K562 (cell line): Measurements from ENCODE around the gene XPO4. TPM values are rescaled to one million over a fixed set of nuclear protein-coding genes. Genes with fewer than 3 reads are reported as not detected.
A peak's percentile ranks its signal among the peaks of the same experiment; 100 is the strongest.
"Not testable (repeated sequence)": the region's sequence is repeated elsewhere in the genome, so short reads cannot be mapped to it uniquely, and the experiment has no call there.

Experiments
- ATAC-seq: fragments of 200-7000 bp; cut with Tn5 transposase; 3 replicates; pipeline ENCODE4 v1.9.1; 2020; ENCODE audit warnings: moderate library complexity
- BruUV-seq: library from RNA; stranded (reverse); fragments of 400-500 nt; replicated peaks from 2 replicates; lab custom pipeline; 2021; lab: Mats Ljungman, UMichigan
- CTCF ChIA-PET: fragments of 300-600 bp; formaldehyde crosslinking; extraction: SDS; loops from one replicate; lab custom pipeline; 2021; ENCODE audit warnings: low intra/inter-chr PET ratio; lab: Yijun Ruan, JAX
- POLR2A ChIA-PET: fragments of 300-600, 350-650 bp; sonication (Branson Sonifier 250); formaldehyde crosslinking; extraction: SDS; loops from one replicate; lab custom pipeline; 2021; ENCODE audit warnings: antibody characterized with exemption, inconsistent platforms; lab: Yijun Ruan, JAX
- DNase-seq, 4 experiments: peaks; one replicate each; pipeline versions ENCODE4 v3.0.0 to v3.0.0-alpha.2; 2011 to 2018; ENCODE audit warnings: low spot score in 3 of 4, mixed read lengths in 3 of 4; ENCODE audit errors: extremely low read depth in 1 of 4
- FAIRE-seq: peaks from 2 replicates; lab custom pipeline; 2011; peaks lifted over from hg19 to GRCh38; lab: Jason Lieb, UNC
- H2AFZ ChIP-seq: 2 replicates; pipeline ENCODE4 v1.6.0; 2011; ENCODE audit warnings: low read depth, low read length, control low read depth, inconsistent platforms
- H3K27ac ChIP-seq: fragments of 200-600 bp; 3 replicates; pipeline ENCODE4 v1.8.0; 2011; ENCODE audit warnings: low read depth, mild to moderate bottlenecking, control low read depth, inconsistent platforms, low read length, moderate library complexity, mixed read lengths; ENCODE audit errors: extremely low read depth
- H3K27me3 ChIP-seq, 2 experiments: fragments of 300-600 bp in 1 of 2; 2 replicates in 1 of 2; 3 replicates in 1 of 2; pipeline versions ENCODE4 v1.6.0 to v1.8.0; 2011; ENCODE audit warnings: inconsistent platforms in 2 of 2, low read length in 2 of 2, mild to moderate bottlenecking in 1 of 2, mixed read lengths in 1 of 2, moderate library complexity in 1 of 2; ENCODE audit not compliant: control insufficient read depth in 2 of 2, insufficient read depth in 2 of 2
- H3K36me3 ChIP-seq: fragments of 300-600 bp; 3 replicates; pipeline ENCODE4 v1.8.0; 2011; ENCODE audit warnings: mild to moderate bottlenecking, low read length, inconsistent platforms; ENCODE audit not compliant: control insufficient read depth, insufficient read depth
- H3K4me1 ChIP-seq, 2 experiments: fragments of 200-600 bp in 1 of 2; replicated peaks in 1 of 2; 2 replicates in 1 of 2; 3 replicates in 1 of 2; pipeline versions ENCODE4 v1.5.1 to v1.8.0; 2011; ENCODE audit warnings: inconsistent platforms in 2 of 2, low read length in 2 of 2, mild to moderate bottlenecking in 1 of 2, mixed read lengths in 1 of 2, moderate library complexity in 1 of 2; ENCODE audit not compliant: control insufficient read depth in 2 of 2, insufficient read depth in 2 of 2
- H3K4me2 ChIP-seq: 2 replicates; pipeline ENCODE4 v1.6.1; 2011; ENCODE audit warnings: low read length, control low read depth, inconsistent platforms, mixed read lengths; ENCODE audit not compliant: insufficient read depth
- H3K4me3 ChIP-seq: fragments of 200-600 bp; sonication (generic), shearing (Covaris generic); 2 replicates; pipeline ENCODE4 v1.5.1; 2016; ENCODE audit warnings: control low read depth, inconsistent platforms
- H3K79me2 ChIP-seq: fragments of 200-600 bp; 3 replicates; pipeline ENCODE4 v1.8.0; 2011; ENCODE audit warnings: low read length, inconsistent platforms; ENCODE audit not compliant: control insufficient read depth, insufficient read depth
- H3K9ac ChIP-seq, 2 experiments: 2 replicates each; pipeline versions ENCODE4 v1.6.0 to v1.6.1; 2011; ENCODE audit warnings: low read depth in 2 of 2, low read length in 2 of 2, control low read depth in 1 of 2, inconsistent platforms in 1 of 2, mild to moderate bottlenecking in 1 of 2, mixed read lengths in 1 of 2; ENCODE audit not compliant: insufficient read depth in 1 of 2
- H3K9me1 ChIP-seq: one replicate; pipeline ENCODE4 v1.6.0; 2011; ENCODE audit warnings: inconsistent platforms, mild to moderate bottlenecking, low read length, moderate library complexity; ENCODE audit not compliant: control insufficient read depth, insufficient read depth
- H3K9me3 ChIP-seq: replicated peaks from 2 replicates; pipeline ENCODE4 v1.5.1; 2011; ENCODE audit warnings: low read depth, low read length, inconsistent platforms; ENCODE audit not compliant: control insufficient read depth, insufficient read depth
- H4K20me1 ChIP-seq: replicated peaks from 2 replicates; pipeline ENCODE4 v1.6.1; 2011; ENCODE audit warnings: low read length, inconsistent platforms, mixed read lengths; ENCODE audit not compliant: control insufficient read depth, insufficient read depth
- ARID3A ChIP-seq: IDR thresholded peaks from 2 replicates; pipeline ENCODE4 v1.6.1; 2012; ENCODE audit warnings: low read depth, low read length, improper control_type of control experiment, borderline replicate concordance
- BRCA1 ChIP-seq, 2 experiments: fragments of 450-650 bp in 1 of 2; sonication (generic) in 1 of 2; formaldehyde crosslinking in 1 of 2; IDR thresholded peaks; 2 replicates each; pipeline versions ENCODE4 v1.5.0 to v1.6.1; 2017 to 2020; ENCODE audit warnings: mild to moderate bottlenecking in 1 of 2, missing genetic modification reagents in 1 of 2
- GTF2A2 ChIP-seq: IDR thresholded peaks from 2 replicates; pipeline ENCODE4 v1.6.1; 2016; ENCODE audit warnings: mild to moderate bottlenecking, missing genetic modification characterization, missing compliant biosample characterization
- KAT8 ChIP-seq: fragments of 450-650 bp; IDR thresholded peaks from 2 replicates; pipeline ENCODE4 v1.6.1; 2016; ENCODE audit warnings: low read depth, mild to moderate bottlenecking
- NELFE ChIP-seq: IDR thresholded peaks from 2 replicates; pipeline ENCODE4 v1.6.1; 2011; ENCODE audit warnings: mild to moderate bottlenecking; ENCODE audit not compliant: insufficient read depth, insufficient read length
- RBM22 ChIP-seq: fragments of 200-400 bp; formaldehyde crosslinking; IDR thresholded peaks from 2 replicates; pipeline ENCODE4 v1.6.1; 2018; ENCODE audit warnings: low read length, low read depth; ENCODE audit not compliant: poor library complexity, severe bottlenecking
- TEAD1 ChIP-seq, 2 experiments: fragments of 450-650 bp in 1 of 2; sonication (generic) in 1 of 2; formaldehyde crosslinking; IDR thresholded peaks; 2 replicates each; pipeline versions ENCODE4 v1.4.0 to v1.8.0; 2020 to 2022; ENCODE audit warnings: mild to moderate bottlenecking in 2 of 2, missing genetic modification reagents in 1 of 2
- ZBED1 ChIP-seq: IDR thresholded peaks from 2 replicates; pipeline ENCODE4 v1.6.1; 2014
- ZNF134 ChIP-seq: fragments of 250-450 bp; sonication (Bioruptor Pico); conservative IDR thresholded peaks from 2 replicates; pipeline ENCODE4 v1.4.0; 2020
- ZNF146 ChIP-seq: IDR thresholded peaks from one replicate; pipeline ENCODE4 v1.6.1; 2018; ENCODE audit warnings: missing compliant biosample characterization; ENCODE audit not compliant: unreplicated experiment
- WGBS: fragments of 100-300 bp; shearing (Covaris generic); methylation state at CpG from one replicate; pipeline ENCODE4 v1.1.6; 2016; ENCODE audit warnings: low coverage, mixed read lengths; ENCODE audit not compliant: insufficient coverage; ENCODE audit errors: missing lambda C conversion rate; 5-methylcytosine and 5-hydroxymethylcytosine counted together
- in situ Hi-C: fragments of 300-500 bp; cut with MboI; formaldehyde crosslinking; loops from 4 replicates; pipeline ENCODE4 v1.15.0; 2018; ENCODE audit warnings: inconsistent platforms, mixed read lengths
- intact Hi-C: fragments of 100-400 bp; cut with micrococcal nuclease; formaldehyde crosslinking; loops from 2 replicates; pipeline ENCODE4 v1.14.2; 2022
- polyA plus RNA-seq, 8 experiments: library from polyadenylated mRNA; depleted of rRNA in 4 of 8; stranded (reverse) in 5 of 8; unstranded in 3 of 8; fragments of >200 nt; fragmentation: Nextera tagmentation in 2 of 8; fragmentation: Illumina TruSeq in 1 of 8; extraction: Ambion mirVana in 2 of 8; extraction: Trizol in 1 of 8; gene quantifications; 2 replicates each; pipeline versions ENCODE4 v1.2.1 to v1.2.3, GENCODE V29; 2011 to 2014; ENCODE audit warnings: inconsistent platforms in 1 of 8, missing spikeins in 1 of 8
- total RNA-seq, 7 experiments: library from RNA; depleted of rRNA in 6 of 7; stranded (reverse); fragments of >200 nt in 6 of 7; fragmentation: Illumina TruSeq in 2 of 7; extraction: Trizol in 2 of 7; gene quantifications; 2 replicates each; pipeline versions ENCODE4 v1.2.1 to v1.2.3, GENCODE V29; 2011 to 2021; ENCODE audit warnings: low replicate concordance in 1 of 7
- TF ChIP-seq, protein P1 (sequence below): fragments of 250-450 bp; sonication (Bioruptor Pico); IDR thresholded peaks from 2 replicates; pipeline ENCODE4 v1.8.0; 2021; ENCODE audit warnings: mild to moderate bottlenecking, moderate library complexity

Gene XPO4
- total and polyA plus RNA-seq, 9 of the 15 experiments (the other 6 are each of a cell fraction or from before 2014, with no cell fraction given), result 5.5 to 25.1 (median 17.5) TPM

- CTCF ChIA-PET, result interaction anchor here (0.6 kb wide), 1 partner anchor 11 kb away, joined by 3 read pairs; no protein-coding TSS in a partner anchor
- H3K9me3 ChIP-seq, POLR2A ChIA-PET, H3K9me1 ChIP-seq, H3K79me2 ChIP-seq, H3K27ac ChIP-seq, intact Hi-C loops, BruUV-seq, FAIRE-seq, H3K4me1 ChIP-seq, H3K9ac ChIP-seq, H3K4me2 ChIP-seq, H3K27me3 ChIP-seq, H3K4me3 ChIP-seq, ATAC-seq, DNase-seq, in situ Hi-C loops, H2AFZ ChIP-seq, H3K36me3 ChIP-seq, H4K20me1 ChIP-seq: not testable (repeated sequence)
- TF ChIP-seq ZNF146 (CRISPR knock-in tag), result peak; percentile 80
- WGBS, result 63% methylated on average over 4 of the region's 4 CpGs
Observed at GRCh38 chr13:20743830-20744404, 158.6 kb downstream of the XPO4 start.

DNA sequence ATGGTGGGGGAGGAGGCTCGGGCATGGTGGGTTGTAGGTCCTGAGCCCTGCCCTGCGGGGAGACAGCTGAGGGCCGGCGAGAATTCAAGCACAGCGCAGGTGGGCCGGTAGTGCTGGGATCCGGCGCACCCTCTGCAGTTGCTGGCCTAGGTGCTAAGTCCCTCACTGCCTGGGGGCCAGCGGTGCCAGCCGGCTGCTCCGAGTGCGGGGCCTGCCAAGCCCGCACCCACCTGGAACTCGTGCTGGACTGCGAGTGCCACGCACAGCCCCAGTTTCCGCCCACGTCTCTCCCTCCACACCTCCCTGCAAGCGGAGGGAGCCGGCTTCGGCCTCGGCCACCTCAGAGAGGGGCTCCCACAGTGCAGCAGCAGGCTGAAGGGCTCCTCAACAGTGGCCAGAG is 162.5 kb downstream of the XPO4 start:
- Histone ChIP-seq H3K9me1 (no peaks in the 10 kb centered on the region), H3K9ac (no peak overlapping the region), H3K36me3 (no peaks in the 10 kb centered on the region), H3K4me3 (no peak overlapping the region), H3K27ac (no peak overlapping the region), H2AFZ (no peak overlapping the region), H3K9me3 (no peaks in the 10 kb centered on the region), H3K27me3 (no peaks in the 10 kb centered on the region), H3K79me2 (no peaks in the 10 kb centered on the region), H3K4me1 (no peaks in the 10 kb centered on the region; a peak in 1 of 5 replicates), H4K20me1 (no peaks in the 10 kb centered on the region), H3K4me2 (no peak overlapping the region)
- no peak for FAIRE-seq
- ChIA-PET CTCF (no interaction called here), POLR2A (no interaction called here)
- no peak for ATAC-seq
- intact Hi-C loops (no loop called here), in situ Hi-C loops (no loop called here)
- BruUV-seq, result no TSS peak
- WGBS, result 97% methylated on average over 10 of the region's 22 CpGs
- no peak for DNase-seq
- no peak for TF ChIP-seq KAT8
- no peak for TF ChIP-seq BRCA1 (IDR thresholded peaks at IDR 0.05)
- no peak for TF ChIP-seq BRCA1 (CRISPR knock-in tag; IDR thresholded peaks at IDR 0.05)
- TF ChIP-seq RBM22, result no peak
- TF ChIP-seq TEAD1 (CRISPR knock-in tag; IDR thresholded peaks at IDR 0.05), result no peak
- TF ChIP-seq ARID3A, result no peak
- TF ChIP-seq ZBED1, result no peak
- TF ChIP-seq ZNF134 (CRISPR knock-in tag), result no peak
- no peak for TF ChIP-seq NELFE
- no peak for TF ChIP-seq GTF2A2 (tag)
- TF ChIP-seq, protein P1, sequence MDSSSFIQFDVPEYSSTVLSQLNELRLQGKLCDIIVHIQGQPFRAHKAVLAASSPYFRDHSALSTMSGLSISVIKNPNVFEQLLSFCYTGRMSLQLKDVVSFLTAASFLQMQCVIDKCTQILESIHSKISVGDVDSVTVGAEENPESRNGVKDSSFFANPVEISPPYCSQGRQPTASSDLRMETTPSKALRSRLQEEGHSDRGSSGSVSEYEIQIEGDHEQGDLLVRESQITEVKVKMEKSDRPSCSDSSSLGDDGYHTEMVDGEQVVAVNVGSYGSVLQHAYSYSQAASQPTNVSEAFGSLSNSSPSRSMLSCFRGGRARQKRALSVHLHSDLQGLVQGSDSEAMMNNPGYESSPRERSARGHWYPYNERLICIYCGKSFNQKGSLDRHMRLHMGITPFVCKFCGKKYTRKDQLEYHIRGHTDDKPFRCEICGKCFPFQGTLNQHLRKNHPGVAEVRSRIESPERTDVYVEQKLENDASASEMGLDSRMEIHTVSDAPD (CRISPR knock-in tag), result no peak
